HepG2 (cell line): ENCODE results near the gene ATP5F1A. TPM values are rescaled to one million over a fixed set of nuclear protein-coding genes. Genes with fewer than 3 reads are reported as not detected.

Experiments
- ADNP ChIP-seq: sonication (generic); formaldehyde crosslinking; IDR thresholded peaks from 2 replicates; pipeline ENCODE4 v1.4.0; 2020; ENCODE audit warnings: missing genetic modification reagents
- AHDC1 ChIP-seq: sonication (generic); formaldehyde crosslinking; IDR thresholded peaks from 2 replicates; pipeline ENCODE4 v1.5.1; 2020; ENCODE audit warnings: mild to moderate bottlenecking, missing genetic modification reagents, borderline replicate concordance
- ATF4 ChIP-seq, 2 experiments: fragments of 450-650 bp in 1 of 2; sonication (generic) in 1 of 2; formaldehyde crosslinking; IDR thresholded peaks; 2 replicates each; pipeline versions ENCODE4 v1.5.0 to v1.8.0; 2020 to 2022; ENCODE audit warnings: mild to moderate bottlenecking in 1 of 2, missing genetic modification reagents in 1 of 2
- CHD2 ChIP-seq: IDR thresholded peaks from 2 replicates; pipeline ENCODE4 v1.6.1; 2011; ENCODE audit warnings: low read depth, low read length, improper control_type of control experiment
- GMEB1 ChIP-seq: sonication (generic); formaldehyde crosslinking; IDR thresholded peaks from 2 replicates; pipeline ENCODE4 v1.5.1; 2020; ENCODE audit warnings: missing genetic modification reagents, mild to moderate bottlenecking, borderline replicate concordance
- KMT2B ChIP-seq: IDR thresholded peaks from 2 replicates; pipeline ENCODE4 v1.6.1; 2016; ENCODE audit warnings: missing genetic modification reagents, missing compliant biosample characterization
- MXI1 ChIP-seq: IDR thresholded peaks from 3 replicates; pipeline ENCODE4 v1.6.1; 2012; ENCODE audit warnings: low read depth, low read length, inconsistent platforms, borderline replicate concordance
- NONO ChIP-seq, 2 experiments: fragments of 450-650 bp in 1 of 2; sonication (generic) in 1 of 2; formaldehyde crosslinking in 1 of 2; IDR thresholded peaks in 1 of 2; conservative IDR thresholded peaks in 1 of 2; 2 replicates each; pipeline versions ENCODE4 v1.6.1 to v1.8.0; 2017 to 2022; ENCODE audit warnings: mild to moderate bottlenecking in 1 of 2, missing genetic modification reagents in 1 of 2, moderate library complexity in 1 of 2
- REST ChIP-seq, 2 experiments: IDR thresholded peaks; 2 replicates each; pipeline ENCODE4 v1.6.1; 2011 to 2012; ENCODE audit warnings: low read length in 2 of 2, borderline replicate concordance in 1 of 2, low read depth in 1 of 2, mild to moderate bottlenecking in 1 of 2, moderate library complexity in 1 of 2
- TAF1 ChIP-seq: sonication (generic); formaldehyde crosslinking; IDR thresholded peaks from 2 replicates; pipeline ENCODE4 v1.4.0; 2020; ENCODE audit warnings: missing genetic modification reagents
- TP53 ChIP-seq: sonication (generic); formaldehyde crosslinking; conservative IDR thresholded peaks from 2 replicates; pipeline ENCODE4 v1.4.0; 2020; ENCODE audit warnings: missing genetic modification reagents
- ZNF333 ChIP-seq: sonication (generic); formaldehyde crosslinking; IDR thresholded peaks from 2 replicates; pipeline ENCODE4 v1.4.0; 2020; ENCODE audit warnings: mild to moderate bottlenecking, missing genetic modification reagents, borderline replicate concordance
- ZNF414 ChIP-seq: sonication (generic); formaldehyde crosslinking; IDR thresholded peaks from 2 replicates; pipeline ENCODE4 v1.5.0; 2020; ENCODE audit warnings: missing genetic modification reagents
- ZNF496 ChIP-seq: sonication (generic); formaldehyde crosslinking; IDR thresholded peaks from 2 replicates; pipeline ENCODE4 v1.8.1; 2023; ENCODE audit warnings: mild to moderate bottlenecking, moderate library complexity, missing genetic modification reagents; ENCODE audit not compliant: insufficient replicate concordance
- polyA plus RNA-seq, 8 experiments: library from polyadenylated mRNA; depleted of rRNA in 3 of 8; stranded (reverse) in 7 of 8; unstranded in 1 of 8; fragments of >200 nt; fragmentation: Illumina TruSeq in 4 of 8; extraction: Trizol in 4 of 8; gene quantifications; 2 replicates each; pipeline versions ENCODE4 v1.2.1 to v1.2.3, GENCODE V29; 2011 to 2016; ENCODE audit warnings: low read depth in 4 of 8, missing spikeins in 1 of 8, mixed read lengths in 1 of 8; ENCODE audit not compliant: insufficient read depth in 1 of 8
- total RNA-seq, 5 experiments: library from RNA; depleted of rRNA; stranded (reverse); fragments of >200 nt; fragmentation: Illumina TruSeq; extraction: Trizol; gene quantifications; 2 replicates each; pipeline ENCODE4 v1.2.3, GENCODE V29; 2016; ENCODE audit warnings: low read depth in 1 of 5

Gene ATP5F1A
- total and polyA plus RNA-seq, 2 of the 13 experiments (the other 11 are each of a cell fraction or from before 2014, with no cell fraction given): 459 to 922 TPM

GRCh38 chr18:46097801-46098615 is at the start of gene ATP5F1A (continued):
- 0 out of 2 replicates have a peak, but pooled peaks have one; percentile 12 for TF ChIP-seq AHDC1 (CRISPR knock-in tag)
- TF ChIP-seq ZNF496: no peak
- no peak; the same call in 1 of the 2 replicates for TF ChIP-seq ZNF414
- peak; percentile 90; the same call in 1 of the 2 replicates for TF ChIP-seq ZNF333 (CRISPR knock-in tag)
- TF ChIP-seq MXI1: peak; percentile 81; the same call in 2 of the 3 replicates
- peak in 1 of 2 experiments; percentile 53; a peak in 2 of 4 replicates for TF ChIP-seq REST (IDR thresholded peaks at IDR 0.05; ENCODE audit: borderline replicate concordance in 1 of 2, low read depth in 1 of 2, low read length in 2 of 2)
- peak; percentile 83 for TF ChIP-seq GMEB1
- TF ChIP-seq TAF1 (CRISPR knock-in tag): peak; percentile 95
- no peak for TF ChIP-seq CHD2
- TF ChIP-seq NONO (IDR thresholded peaks at IDR 0.05): no peak
- peak; percentile 87 for TF ChIP-seq NONO (CRISPR knock-in tag; conservative IDR thresholded peaks at IDR 0.05)
- TF ChIP-seq ADNP (CRISPR knock-in tag): no peak
- TF ChIP-seq KMT2B (CRISPR knock-in tag): peak; percentile 91
- TF ChIP-seq TP53 (CRISPR knock-in tag): 0 out of 2 replicates have a peak, but pooled peaks have one; percentile 38
- 0 out of 4 replicates have a peak, but pooled peaks of 1 of the 2 experiments have one; percentile 32 for TF ChIP-seq ATF4 (CRISPR knock-in tag; IDR thresholded peaks at IDR 0.05)
